ENCODE data around the gene NIN.

NIN gene

DNA sequence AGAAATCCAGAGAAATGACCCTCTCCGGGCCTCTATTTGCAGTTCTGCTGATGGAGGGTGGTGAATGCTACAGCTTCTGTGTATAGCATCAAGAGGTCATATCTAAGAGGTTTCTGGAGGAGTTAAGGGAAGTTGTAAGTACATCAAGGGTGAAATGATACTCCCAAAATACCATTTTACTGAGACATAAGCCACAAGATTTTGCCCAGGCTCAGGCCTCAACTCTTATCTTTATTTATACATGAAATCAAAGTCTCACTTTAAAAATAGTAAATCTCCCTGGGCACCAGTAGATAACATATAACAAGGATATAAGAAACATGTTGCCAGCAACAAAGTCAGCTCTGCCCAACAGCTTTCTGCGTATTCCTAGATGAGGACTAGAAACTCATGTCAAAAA, 40.4 kb downstream of the NIN start:
- H3K36me3 ChIP-seq (ENCODE audit: insufficient read depth, low read length): peaks cover 53% of the 10 kb centered on the region
- no peaks in the 10 kb centered on the region for H3K27me3 ChIP-seq (ENCODE audit: insufficient read depth, low read length)
- H3K4me1 ChIP-seq (ENCODE audit: insufficient read depth, low read length): peaks cover 8% of the 10 kb centered on the region
- H3K4me3 ChIP-seq (ENCODE audit: low read length): no peak overlapping the region
- no peaks in the 10 kb centered on the region for H3K9me3 ChIP-seq (ENCODE audit: low read length)
- H2AFZ ChIP-seq (ENCODE audit: low read depth, low read length): no peak overlapping the region

DNA sequence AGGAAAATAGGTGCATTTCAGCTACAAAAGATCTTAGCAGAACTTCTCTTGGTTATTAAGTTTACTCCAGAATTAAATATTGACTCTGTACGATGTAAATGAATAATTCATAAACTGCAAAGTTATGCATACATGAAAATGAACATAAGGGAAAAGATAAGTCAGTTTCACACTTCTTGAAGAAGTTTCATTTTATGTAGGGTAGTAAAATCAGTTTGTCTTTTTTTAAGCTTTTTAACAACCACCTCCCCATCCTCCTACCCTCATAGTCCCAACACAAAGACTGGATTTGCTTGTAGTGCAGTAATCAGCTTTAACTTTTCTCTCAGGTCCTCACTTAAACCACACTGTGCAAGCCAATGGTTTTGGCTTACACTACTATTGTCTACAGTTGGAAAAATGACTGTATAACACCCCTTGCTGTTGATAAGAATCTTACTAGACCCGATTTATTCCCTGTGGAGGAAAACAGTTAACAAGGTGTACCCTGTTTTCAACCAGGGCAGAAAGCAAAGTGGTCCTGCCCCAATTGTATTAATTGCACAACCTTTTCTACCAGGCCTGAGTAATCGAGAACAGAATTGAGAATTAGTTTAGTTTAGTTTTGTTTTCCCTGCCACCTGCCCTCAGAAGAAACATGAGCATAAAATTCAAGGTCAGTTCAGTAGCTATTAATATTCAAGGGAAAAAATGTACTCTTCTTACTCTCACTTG, 44.1 kb downstream of the NIN start:
- peaks cover 42% of the 10 kb centered on the region for H3K36me3 ChIP-seq (ENCODE audit: insufficient read depth, low read length)
- H3K27me3 ChIP-seq (ENCODE audit: insufficient read depth, low read length): no peaks in the 10 kb centered on the region
- H3K4me3 ChIP-seq (ENCODE audit: low read length): no peak overlapping the region
- peaks cover 27% of the 10 kb centered on the region for H3K4me1 ChIP-seq (ENCODE audit: insufficient read depth, low read length)
- no peak overlapping the region for H2AFZ ChIP-seq (ENCODE audit: low read depth, low read length)
- no peaks in the 10 kb centered on the region for H3K9me3 ChIP-seq (ENCODE audit: low read length)

DNA sequence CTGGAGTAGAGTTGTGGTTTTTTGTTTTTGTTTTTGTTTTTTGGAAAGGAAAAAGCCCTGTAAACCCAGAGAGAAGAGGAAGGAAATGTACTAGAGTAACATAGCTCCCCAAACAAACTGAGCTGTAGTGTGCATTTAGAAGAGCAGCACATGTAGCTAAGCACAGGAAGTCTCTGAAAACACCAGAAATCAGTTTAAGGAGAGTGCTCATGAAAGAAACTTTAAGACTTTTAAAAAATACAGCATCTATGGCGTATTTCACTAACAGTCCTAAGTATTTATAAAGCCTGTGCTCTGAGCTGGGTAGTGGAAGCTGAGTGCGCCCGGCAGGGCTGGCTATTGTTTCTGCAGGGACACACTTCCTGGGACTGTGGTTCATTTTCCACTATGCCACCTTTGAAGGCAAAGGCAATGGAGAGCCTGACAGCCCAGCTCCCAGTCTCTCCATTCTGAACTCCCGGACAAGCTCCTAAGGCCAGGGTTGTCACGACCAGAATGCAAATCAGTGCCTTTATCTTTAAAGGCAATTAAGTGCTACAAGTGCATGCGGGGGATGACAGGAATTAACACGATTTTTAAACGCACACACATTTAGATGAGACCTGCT, 45.4 kb downstream of the NIN start:
- Histone ChIP-seq H3K4me1 (ENCODE audit: insufficient read depth, low read length) (peaks cover 27% of the 10 kb centered on the region), H3K27me3 (ENCODE audit: insufficient read depth, low read length) (no peaks in the 10 kb centered on the region), H3K4me3 (ENCODE audit: low read length) (no peak overlapping the region), H3K36me3 (ENCODE audit: insufficient read depth, low read length) (peaks cover 29% of the 10 kb centered on the region), H2AFZ (ENCODE audit: low read depth, low read length) (no peak overlapping the region), H3K9me3 (ENCODE audit: low read length) (no peaks in the 10 kb centered on the region)

DNA sequence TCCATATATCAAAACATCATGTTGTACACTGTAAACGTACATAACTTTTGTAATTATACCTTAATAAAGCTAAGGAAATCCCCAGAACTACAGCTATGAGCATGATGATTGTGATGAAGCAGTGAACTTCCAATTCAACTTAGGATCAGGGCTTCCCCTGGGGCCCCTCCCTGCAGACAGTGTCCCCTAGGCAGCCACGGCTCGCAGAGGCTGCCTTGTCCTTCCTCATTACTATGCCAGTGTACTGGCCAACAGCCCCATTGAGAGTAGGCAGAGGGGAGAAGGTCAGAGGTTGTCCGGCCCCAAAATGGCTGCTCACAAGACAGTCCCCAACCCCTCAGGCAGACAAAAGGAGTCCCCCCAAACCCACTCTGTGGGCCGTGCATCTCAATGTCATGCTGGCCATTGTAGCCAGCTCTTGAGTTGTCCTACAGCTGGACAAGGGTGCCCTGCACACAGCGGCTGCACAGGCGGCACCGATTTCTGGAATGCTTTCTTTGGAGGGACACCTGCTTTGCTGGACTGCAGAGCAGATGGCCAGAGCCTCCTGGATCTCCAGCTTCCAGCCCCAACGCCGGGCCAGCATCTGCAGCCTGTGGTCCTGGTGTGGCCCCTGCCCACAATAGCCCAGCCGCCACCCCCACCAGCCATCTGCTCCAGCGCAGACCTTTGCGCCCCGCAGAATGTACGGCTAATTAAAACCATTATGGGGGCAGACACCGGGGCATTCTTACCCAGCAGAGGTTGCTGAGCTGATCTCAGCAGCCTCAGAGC, 46.1 kb downstream of the NIN start:
- peaks cover 22% of the 10 kb centered on the region for H3K36me3 ChIP-seq (ENCODE audit: insufficient read depth, low read length)
- H3K4me1 ChIP-seq (ENCODE audit: insufficient read depth, low read length): peaks cover 27% of the 10 kb centered on the region
- H3K27me3 ChIP-seq (ENCODE audit: insufficient read depth, low read length): no peaks in the 10 kb centered on the region
- H3K4me3 ChIP-seq (ENCODE audit: low read length): no peak overlapping the region
- no peak overlapping the region for H2AFZ ChIP-seq (ENCODE audit: low read depth, low read length)
- H3K9me3 ChIP-seq (ENCODE audit: low read length): no peaks in the 10 kb centered on the region

DNA sequence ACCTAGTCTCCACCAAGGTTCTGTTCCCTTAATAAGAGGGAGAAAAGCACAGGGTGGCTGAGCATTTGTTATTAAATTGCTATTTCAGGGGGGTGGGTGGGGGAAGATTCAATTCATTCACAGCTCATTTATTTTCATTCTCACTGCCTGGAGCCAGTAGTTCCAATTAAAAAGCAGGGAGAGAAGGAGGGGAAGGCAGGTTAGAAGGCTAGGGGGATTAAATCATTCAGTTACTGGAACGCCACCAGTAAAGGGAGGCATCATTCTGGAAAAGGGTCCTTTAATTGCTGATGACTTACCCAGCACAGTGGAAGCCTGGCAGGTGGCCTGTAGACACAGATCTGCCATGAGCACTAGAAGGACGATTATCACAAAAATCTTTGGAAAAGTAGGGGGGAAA, 47.4 kb downstream of the NIN start:
- Histone ChIP-seq H2AFZ (ENCODE audit: low read depth, low read length) (no peak overlapping the region), H3K4me3 (ENCODE audit: low read length) (no peak overlapping the region)

DNA sequence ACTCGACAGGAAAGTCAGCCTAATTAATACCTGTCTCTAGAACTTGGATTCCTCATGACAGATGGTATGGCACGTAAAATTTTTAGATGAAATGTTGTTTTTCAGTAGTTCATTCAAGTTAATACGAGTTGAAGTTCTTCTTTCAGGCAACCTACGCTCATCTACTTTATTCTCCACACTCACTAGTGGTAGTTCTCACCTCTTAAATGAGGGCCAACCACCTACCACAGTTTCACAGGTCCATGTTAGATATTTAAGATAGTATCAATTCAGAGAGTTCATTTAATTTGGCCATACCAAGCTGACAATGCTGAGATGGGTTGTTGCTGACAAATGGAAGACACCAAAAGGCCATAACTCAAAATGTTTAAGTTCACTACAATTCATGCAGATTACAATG, 50.6 kb downstream of the NIN start:
- Histone ChIP-seq H3K9me3 (ENCODE audit: low read length) (no peaks in the 10 kb centered on the region), H3K4me3 (ENCODE audit: low read length) (no peak overlapping the region), H2AFZ (ENCODE audit: low read depth, low read length) (no peak overlapping the region), H3K4me1 (ENCODE audit: insufficient read depth, low read length) (peaks cover 17% of the 10 kb centered on the region), H3K36me3 (ENCODE audit: insufficient read depth, low read length) (peaks cover 13% of the 10 kb centered on the region), H3K27me3 (ENCODE audit: insufficient read depth, low read length) (no peaks in the 10 kb centered on the region)

More for the DNA sequence above, 47.4 kb downstream of the NIN start:
- Histone ChIP-seq H3K4me1 (ENCODE audit: insufficient read depth, low read length) (peaks cover 27% of the 10 kb centered on the region), H3K27me3 (ENCODE audit: insufficient read depth, low read length) (no peaks in the 10 kb centered on the region), H3K36me3 (ENCODE audit: insufficient read depth, low read length) (peaks cover 10% of the 10 kb centered on the region), H3K9me3 (ENCODE audit: low read length) (no peaks in the 10 kb centered on the region)

DNA sequence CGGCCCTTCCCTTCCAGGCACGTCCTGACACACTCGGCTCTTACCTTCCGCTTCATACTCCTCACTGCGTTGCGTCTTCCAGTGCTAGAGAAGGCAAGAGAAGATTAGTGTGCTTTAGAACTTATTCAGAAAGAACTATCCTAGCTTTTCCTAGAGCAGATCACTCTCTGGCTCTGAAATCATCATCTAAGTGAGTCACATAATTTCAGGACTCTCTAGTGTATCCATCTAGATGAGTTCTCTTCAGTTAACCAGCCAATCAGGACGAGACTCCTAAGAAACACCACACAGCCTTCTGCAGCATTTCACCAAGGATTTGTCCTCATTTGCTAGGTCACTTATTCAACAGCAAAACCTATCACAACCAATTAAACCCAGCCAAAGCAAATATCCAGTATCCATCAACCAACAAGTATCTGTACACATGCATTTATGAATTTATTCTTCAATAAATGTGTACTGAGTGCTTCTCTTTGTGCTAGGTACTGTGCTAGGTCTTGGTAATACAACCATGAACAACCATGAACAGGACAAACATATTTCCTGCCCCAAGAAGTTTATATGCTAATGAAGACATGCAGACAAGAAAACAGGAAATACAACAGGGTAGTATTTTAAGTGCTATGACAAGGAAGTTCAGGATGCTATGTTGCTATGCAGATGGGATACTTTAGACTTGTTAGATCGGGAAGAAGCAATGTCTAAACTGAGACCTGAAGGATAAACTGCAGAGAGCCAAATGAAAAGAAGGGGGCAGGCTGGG, 52.1 kb downstream of the NIN start:
- Histone ChIP-seq H3K36me3 (ENCODE audit: insufficient read depth, low read length) (peaks cover 27% of the 10 kb centered on the region), H2AFZ (ENCODE audit: low read depth, low read length) (no peak overlapping the region), H3K4me3 (ENCODE audit: low read length) (no peak overlapping the region)

DNA sequence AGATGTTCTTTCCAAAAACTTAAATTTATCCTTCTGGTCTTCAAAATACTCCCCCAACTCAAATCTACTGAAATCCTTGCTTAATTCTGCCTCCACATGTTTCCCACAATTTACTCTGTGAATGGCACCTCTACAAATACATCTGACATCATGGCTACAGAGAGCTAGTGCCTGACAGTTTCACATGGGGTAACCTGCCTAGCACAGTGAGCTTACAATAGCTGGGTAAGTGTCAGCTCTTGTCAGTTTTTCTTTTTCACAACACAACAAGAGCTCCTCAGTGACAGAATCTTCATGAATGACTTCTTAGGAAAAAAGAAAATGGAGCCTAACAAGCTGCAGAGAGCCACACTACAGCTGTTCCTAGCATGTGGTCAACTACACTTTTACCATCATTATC, 54.4 kb downstream of the NIN start:
- Histone ChIP-seq H3K27me3 (ENCODE audit: insufficient read depth, low read length) (no peaks in the 10 kb centered on the region), H3K9me3 (ENCODE audit: low read length) (no peaks in the 10 kb centered on the region), H2AFZ (ENCODE audit: low read depth, low read length) (no peak overlapping the region), H3K4me1 (ENCODE audit: insufficient read depth, low read length) (no peaks in the 10 kb centered on the region), H3K36me3 (ENCODE audit: insufficient read depth, low read length) (peaks cover 47% of the 10 kb centered on the region), H3K4me3 (ENCODE audit: low read length) (no peak overlapping the region)

More for the DNA sequence above, 52.1 kb downstream of the NIN start:
- peaks cover 2% of the 10 kb centered on the region for H3K4me1 ChIP-seq (ENCODE audit: insufficient read depth, low read length)
- H3K9me3 ChIP-seq (ENCODE audit: low read length): no peaks in the 10 kb centered on the region
- no peaks in the 10 kb centered on the region for H3K27me3 ChIP-seq (ENCODE audit: insufficient read depth, low read length)

DNA sequence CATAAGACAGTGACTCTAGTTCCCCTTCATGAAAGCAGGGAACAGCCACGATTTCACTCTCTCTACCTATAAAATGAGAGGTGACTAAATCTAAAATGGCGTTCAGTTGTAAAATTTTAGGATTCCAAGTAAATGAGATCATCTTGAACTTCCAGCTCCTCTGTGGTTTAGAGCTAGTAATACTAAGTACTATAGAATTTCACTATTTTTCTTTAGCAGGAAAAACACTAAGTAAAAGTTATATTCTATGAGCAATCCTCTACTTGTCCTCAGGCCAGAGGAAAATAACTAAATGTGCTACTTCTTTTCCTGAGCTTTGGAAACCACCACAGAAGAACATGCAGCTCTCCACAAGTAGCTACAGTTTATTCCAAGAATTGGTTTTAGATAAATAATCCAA, 55.6 kb downstream of the NIN start:
- Histone ChIP-seq H3K36me3 (ENCODE audit: insufficient read depth, low read length) (peaks cover 59% of the 10 kb centered on the region), H3K4me3 (ENCODE audit: low read length) (no peak overlapping the region), H3K4me1 (ENCODE audit: insufficient read depth, low read length) (no peaks in the 10 kb centered on the region), H2AFZ (ENCODE audit: low read depth, low read length) (no peak overlapping the region), H3K27me3 (ENCODE audit: insufficient read depth, low read length) (no peaks in the 10 kb centered on the region), H3K9me3 (ENCODE audit: low read length) (no peaks in the 10 kb centered on the region)

DNA sequence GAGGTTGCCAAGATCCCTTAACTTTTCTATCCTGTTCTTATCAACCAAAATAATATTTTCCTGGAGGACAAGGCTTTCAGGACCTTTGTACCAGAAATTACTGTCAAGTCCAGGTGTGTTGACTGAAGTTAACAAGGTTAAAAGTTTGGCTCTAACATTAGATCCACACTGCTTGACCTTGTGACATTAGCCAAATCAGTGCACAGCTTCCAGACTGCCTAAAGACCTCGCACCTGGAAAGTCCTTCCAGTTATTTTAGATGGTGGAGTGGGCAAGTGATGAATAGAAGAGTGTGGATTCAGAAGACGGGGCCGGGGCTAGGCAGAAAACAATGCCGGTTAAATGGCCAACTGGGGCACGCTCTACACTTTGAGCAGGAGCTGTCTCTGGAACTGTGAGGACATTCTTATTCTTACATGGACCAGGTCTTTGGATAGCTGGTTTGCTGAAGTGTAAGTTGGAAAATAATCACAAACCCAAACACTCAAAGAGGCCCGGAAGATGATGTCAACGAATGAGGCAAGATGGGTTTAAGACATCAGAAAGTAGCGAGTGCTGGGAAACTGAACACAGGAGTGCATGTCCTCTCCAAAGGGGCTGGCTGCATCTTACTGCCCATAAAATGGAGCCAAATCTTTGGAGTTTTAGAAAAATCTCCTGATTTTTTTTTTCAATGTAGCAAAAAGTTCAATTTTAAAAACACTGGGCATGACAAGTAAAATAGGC, 56.3 kb downstream of the NIN start:
- H3K4me1 ChIP-seq (ENCODE audit: insufficient read depth, low read length): no peaks in the 10 kb centered on the region
- peaks cover 65% of the 10 kb centered on the region for H3K36me3 ChIP-seq (ENCODE audit: insufficient read depth, low read length)
- H2AFZ ChIP-seq (ENCODE audit: low read depth, low read length): no peak overlapping the region
- no peaks in the 10 kb centered on the region for H3K27me3 ChIP-seq (ENCODE audit: insufficient read depth, low read length)
- no peak overlapping the region for H3K4me3 ChIP-seq (ENCODE audit: low read length)
- no peaks in the 10 kb centered on the region for H3K9me3 ChIP-seq (ENCODE audit: low read length)

DNA sequence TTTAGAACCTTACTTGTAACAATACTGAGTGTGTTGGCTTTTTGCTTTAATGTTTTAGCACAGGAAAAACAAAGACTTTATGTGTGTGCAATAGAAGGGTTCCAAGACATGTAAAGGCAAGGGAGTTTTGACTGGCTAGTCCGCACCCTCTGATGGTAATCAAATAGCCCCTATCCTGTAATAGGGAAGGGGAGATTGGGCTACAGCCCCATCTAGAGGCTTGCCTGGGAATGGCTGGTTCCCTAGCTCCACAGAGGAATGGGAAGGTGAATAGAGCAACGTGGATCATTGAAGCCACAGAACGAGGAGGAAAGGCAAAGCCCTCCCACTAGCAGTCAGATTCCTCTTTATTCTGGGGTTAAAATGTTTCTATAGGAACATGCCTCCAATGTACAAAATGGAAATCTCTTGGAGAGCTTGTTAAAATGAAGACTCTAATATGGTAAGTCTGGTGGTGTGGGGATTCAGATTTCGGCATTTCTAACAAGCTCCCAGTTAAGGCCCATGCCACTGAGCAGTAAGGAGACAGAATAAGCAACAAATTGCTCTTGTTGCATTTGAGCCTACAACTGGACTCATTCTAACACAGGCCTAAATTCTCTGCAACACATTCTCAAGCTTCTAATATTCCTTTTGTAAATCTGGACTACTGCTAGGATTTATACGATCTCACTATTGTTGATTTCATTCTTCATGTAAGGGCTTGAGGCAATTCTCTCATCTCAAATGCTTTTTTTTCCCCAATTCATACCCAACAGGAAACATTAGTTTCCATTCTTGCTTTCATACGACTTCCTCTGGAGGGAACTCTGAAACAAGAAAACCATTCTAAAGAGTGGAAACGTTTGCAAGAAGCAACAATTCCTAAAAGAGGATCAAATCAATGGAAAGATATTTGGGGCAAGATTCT, 57.1 kb downstream of the NIN start:
- Histone ChIP-seq H3K4me3 (ENCODE audit: low read length) (no peak overlapping the region), H3K4me1 (ENCODE audit: insufficient read depth, low read length) (no peaks in the 10 kb centered on the region), H2AFZ (ENCODE audit: low read depth, low read length) (no peak overlapping the region), H3K27me3 (ENCODE audit: insufficient read depth, low read length) (no peaks in the 10 kb centered on the region), H3K9me3 (ENCODE audit: low read length) (no peaks in the 10 kb centered on the region), H3K36me3 (ENCODE audit: insufficient read depth, low read length) (peaks cover 73% of the 10 kb centered on the region)

DNA sequence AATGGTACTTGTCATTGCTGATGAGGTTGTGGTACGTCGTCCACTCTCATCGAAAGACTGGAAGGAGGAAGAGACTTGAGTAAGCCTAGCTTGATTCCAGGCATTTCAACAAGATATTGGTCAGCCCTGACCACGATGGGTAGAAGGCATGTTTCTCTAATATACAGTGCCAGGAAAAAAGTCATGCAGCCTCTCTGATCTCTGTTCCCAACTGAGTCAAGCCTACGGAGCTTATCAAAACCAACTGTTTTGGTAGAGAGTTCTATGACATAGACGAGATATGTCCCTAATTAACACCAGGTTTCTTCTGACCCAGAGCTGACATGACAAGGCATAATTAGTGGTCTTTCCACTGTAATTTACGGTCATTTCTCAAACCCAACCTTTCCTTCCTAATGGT, 58.5 kb downstream of the NIN start:
- peaks cover 84% of the 10 kb centered on the region for H3K36me3 ChIP-seq (ENCODE audit: insufficient read depth, low read length)
- H3K4me1 ChIP-seq (ENCODE audit: insufficient read depth, low read length): no peaks in the 10 kb centered on the region
- H3K27me3 ChIP-seq (ENCODE audit: insufficient read depth, low read length): no peaks in the 10 kb centered on the region
- H3K9me3 ChIP-seq (ENCODE audit: low read length): no peaks in the 10 kb centered on the region
- H2AFZ ChIP-seq (ENCODE audit: low read depth, low read length): no peak overlapping the region
- H3K4me3 ChIP-seq (ENCODE audit: low read length): no peak overlapping the region

Measured in neuron (in vitro differentiated cells).